GM19239 (cell line): ENCODE measurements around the gene WDR62.
A peak's percentile ranks its signal among the peaks of the same experiment; 100 is the strongest.
"Not testable (repeated sequence)": the region's sequence is repeated elsewhere in the genome, so short reads cannot be mapped to it uniquely, and the experiment has no call there.

Source experiments
- DNase-seq: peaks from one replicate; pipeline ENCODE4 v3.0.0; 2011; ENCODE audit warnings: low spot score; ENCODE audit not compliant: insufficient read length
- FAIRE-seq: peaks from 2 replicates; lab custom pipeline; 2011; peaks lifted over from hg19 to GRCh38; lab: Jason Lieb, UNC

WDR62 gene

GRCh38 chr19:36032251-36033104 is 22.2 kb upstream of the WDR62 start, which contains the start of gene CLIP3:
Gene CLIP3, minus strand, starts transcription at chr19:36032873. Its CDS starts 516 bp downstream, at chr19:36032357.
- FAIRE-seq (no peak), DNase-seq (peak; percentile 66)

DNA sequence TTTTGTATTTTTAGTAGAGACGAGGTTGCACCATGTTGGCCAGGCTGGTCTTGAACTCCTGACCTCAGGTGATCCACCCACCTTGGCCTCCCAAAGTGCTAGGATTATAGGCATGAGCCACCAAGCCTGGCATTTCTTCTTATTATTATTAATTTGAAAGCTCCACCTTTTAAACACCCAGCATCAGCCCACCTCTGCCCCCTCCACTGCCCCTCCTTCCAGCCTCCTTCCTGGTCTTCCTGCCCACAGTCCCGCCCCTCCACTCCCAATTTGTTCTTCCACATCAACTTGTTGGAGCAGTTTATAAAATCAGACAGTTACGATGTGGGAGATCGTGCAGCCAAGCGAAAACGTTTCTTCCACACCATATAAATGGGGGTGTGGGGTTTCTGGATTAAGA is 14.2 kb upstream of the WDR62 start:
- no peak for DNase-seq
- no peak for FAIRE-seq

DNA sequence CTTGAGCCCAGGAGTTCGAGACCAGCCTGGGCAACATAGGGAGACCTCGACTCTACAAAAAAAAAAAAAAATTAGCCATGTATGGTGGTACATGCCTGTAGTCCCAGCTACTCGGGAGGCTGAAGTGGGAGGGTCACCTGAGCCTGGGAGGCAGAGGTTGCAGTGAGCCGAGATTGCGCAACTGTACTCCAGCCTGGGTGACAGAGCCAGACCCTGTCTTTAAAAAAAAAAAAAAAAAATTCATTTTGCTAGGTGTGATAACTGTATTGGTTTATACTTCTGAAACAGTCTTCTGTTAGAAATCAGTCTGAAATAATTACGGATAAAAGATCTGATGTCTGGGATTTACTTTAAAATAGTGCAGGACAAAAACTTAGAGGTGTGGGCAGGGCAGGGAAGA is 13.6 kb upstream of the WDR62 start:
- FAIRE-seq, DNase-seq: not testable (repeated sequence)

GRCh38 chr19:36041831-36042230 is 12.9 kb upstream of the WDR62 start:
- FAIRE-seq (no peak), DNase-seq (no peak)

GRCh38 chr19:36043952-36044351 is 10.7 kb upstream of the WDR62 start:
- no peak for FAIRE-seq
- no peak for DNase-seq

GRCh38 chr19:36046443-36047050 is 8.2 kb upstream of the WDR62 start:
- DNase-seq (no peak), FAIRE-seq (no peak)

DNA sequence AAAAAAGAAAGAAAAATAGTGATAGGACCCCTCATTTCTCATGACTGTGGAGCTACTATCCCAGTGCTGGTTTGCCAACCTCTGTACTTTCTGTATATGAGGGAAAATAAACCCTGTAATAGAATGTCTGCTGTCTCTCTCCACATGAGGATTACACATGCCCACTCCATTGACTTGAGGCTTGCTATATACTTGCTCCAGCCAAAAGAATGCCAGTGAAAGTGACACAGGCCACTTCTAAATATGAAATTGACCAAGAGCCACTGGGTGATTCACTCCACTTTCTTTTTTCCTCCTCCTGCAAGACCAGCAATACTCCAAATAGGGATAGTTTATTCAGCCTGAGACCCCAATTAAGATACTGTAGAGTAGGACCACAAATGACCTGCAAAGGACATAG is 6.9 kb upstream of the WDR62 start:
- no peak for DNase-seq
- no peak for FAIRE-seq

DNA sequence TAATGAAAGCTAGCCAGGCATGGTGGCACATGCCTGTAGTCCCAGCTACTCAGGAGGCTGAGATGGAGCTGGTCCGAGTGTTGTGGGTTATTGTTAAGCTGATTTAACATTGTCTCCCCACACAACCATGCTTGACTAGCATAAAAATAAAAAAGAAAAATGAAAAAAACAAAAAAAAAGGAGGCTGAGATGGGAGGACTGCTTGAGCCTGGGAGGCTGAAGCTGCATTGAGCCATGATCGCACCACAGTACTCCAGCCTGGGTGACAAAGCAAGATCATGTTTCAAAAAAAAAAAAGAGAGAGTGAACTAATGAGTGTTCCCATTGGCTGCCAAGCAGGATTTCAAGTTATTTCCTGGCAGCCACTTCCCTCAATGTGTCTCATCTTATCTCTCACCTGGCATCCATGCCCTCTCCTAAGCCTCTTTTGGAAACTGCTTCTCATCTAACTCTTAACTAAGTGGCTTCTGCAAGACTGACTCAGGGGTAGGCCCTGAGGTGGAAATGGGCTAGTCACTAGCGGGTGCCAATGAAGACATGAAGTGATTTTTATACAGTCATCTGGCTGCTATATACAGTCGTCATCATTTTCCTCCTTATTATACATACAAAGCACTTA is 5.5 kb upstream of the WDR62 start:
- no peak for DNase-seq
- FAIRE-seq, result no peak

- no peak for FAIRE-seq
- no peak for DNase-seq
Measured at GRCh38 chr19:36051236-36051635, 3.5 kb upstream of the WDR62 start.

- DNase-seq, result no peak
Measured at GRCh38 chr19:36051637-36052036, 3.1 kb upstream of the WDR62 start.

GRCh38 chr19:36054119-36054732 is 471 bp upstream of the WDR62 start, which contains the start of gene THAP8:
Gene THAP8, minus strand, starts transcription at chr19:36054285. Its CDS starts 68 bp downstream, at chr19:36054217.
- DNase-seq, result peak; percentile 95
- FAIRE-seq, result peak; percentile 98

More at GRCh38 chr19:36051637-36052036, 3.1 kb upstream of the WDR62 start:
- FAIRE-seq, result no peak

GRCh38 chr19:36058481-36059179 is 3.9 kb downstream of the WDR62 start:
- DNase-seq (no peak), FAIRE-seq (no peak)

DNA sequence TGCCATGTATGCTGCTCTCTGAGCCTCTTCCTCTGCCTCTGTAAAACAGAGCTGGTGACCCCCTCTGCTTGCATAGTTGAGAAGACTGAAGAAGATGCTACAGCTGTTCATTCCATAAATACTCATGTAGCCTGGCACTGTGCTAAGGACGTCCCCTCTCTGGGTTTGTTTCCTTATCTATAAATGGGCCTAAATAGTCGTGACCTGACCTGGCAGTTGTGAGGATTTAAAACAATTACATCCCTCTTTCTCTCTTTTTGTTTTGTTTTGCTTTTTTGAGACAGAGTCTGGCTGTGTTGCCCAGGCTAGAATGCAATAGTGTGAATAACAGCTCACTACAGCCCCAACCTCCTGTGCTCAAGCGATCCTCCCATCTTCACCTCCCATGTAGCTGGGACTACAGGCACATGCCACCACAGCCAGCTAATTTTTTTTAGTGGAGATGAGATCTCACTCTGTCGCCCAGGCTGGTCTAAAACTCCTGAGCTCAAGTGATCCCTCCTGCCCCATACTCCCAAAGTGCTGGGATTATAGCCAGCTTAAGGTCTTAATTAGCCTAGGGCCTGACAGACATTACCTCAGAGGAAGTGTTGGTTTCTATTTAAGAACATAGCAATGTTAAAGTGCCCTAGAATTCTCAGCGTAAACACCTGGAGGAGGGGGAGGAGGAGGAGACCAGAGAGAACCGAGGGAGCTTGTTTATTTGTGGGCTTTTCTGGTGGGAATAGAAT is 4.6 kb downstream of the WDR62 start:
- FAIRE-seq (no peak), DNase-seq (no peak)

DNA sequence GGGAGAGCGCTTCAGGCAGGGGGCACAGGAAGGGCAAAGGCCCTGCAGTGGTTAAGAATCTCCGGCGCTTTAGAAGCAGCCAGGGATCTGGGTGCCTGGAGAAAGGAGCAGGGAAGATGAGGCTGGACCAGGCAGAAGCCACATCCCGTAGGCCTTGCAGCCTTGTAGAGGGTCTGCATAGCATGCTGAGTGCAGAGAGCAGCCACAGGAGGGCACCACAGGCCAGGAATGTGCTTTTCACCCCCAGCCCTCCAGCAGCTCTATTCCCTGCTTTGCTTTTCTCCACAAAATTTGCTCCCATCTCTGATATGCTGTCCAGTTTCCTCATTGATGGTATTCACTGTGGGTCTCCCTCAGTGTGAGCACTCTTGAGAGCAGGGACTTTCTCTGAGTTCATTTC is 5.7 kb downstream of the WDR62 start:
- FAIRE-seq, result no peak
- DNase-seq, result no peak

GRCh38 chr19:36061367-36061766 is 6.7 kb downstream of the WDR62 start:
- no peak for DNase-seq
- FAIRE-seq, result no peak

DNA sequence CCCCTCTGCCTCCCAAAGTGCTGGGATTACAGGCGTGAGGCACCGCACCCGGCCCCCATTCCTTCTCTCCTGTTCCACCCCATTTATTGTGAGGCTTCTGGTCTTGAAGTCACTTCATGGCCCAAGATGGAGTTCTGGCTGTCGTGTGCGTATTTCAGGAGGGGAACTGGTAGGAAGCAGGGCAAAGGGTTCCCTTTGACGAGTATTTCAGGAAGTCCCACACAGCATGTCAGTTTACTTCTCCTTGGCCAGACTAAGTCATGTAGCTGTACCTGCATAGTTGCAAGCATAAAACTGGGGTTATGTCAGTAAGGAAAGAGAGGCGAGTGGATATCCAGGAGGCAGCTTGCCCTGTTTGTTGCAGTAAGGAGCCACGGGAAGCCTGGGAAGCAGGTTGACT is 10.1 kb downstream of the WDR62 start:
- no peak for DNase-seq
- no peak for FAIRE-seq

- FAIRE-seq (no peak), DNase-seq (no peak)
Measured at GRCh38 chr19:36067681-36068080, 13.0 kb downstream of the WDR62 start.

GRCh38 chr19:36068810-36069499 is 14.3 kb downstream of the WDR62 start:
- not testable (repeated sequence) for FAIRE-seq, DNase-seq

GRCh38 chr19:36072081-36072480 is 17.4 kb downstream of the WDR62 start:
- no peak for FAIRE-seq

More at GRCh38 chr19:36072081-36072480, 17.4 kb downstream of the WDR62 start:
- no peak for DNase-seq
